H1 (cell line): ENCODE data around the gene SQOR. TPM values are rescaled to one million over a fixed set of nuclear protein-coding genes. Genes with fewer than 3 reads are reported as not detected.

Experiments
- BRCA1 ChIP-seq: IDR thresholded peaks from 2 replicates; pipeline ENCODE4 v1.6.1; 2012; ENCODE audit warnings: low read depth, low read length, improper control_type of control experiment
- polyA plus RNA-seq, 7 experiments: library from polyadenylated mRNA; depleted of rRNA in 3 of 7; stranded (reverse) in 5 of 7; unstranded in 2 of 7; fragments of >200 nt in 5 of 7; fragments of 200-250 nt in 2 of 7; gene quantifications; 1 replicate in 5 of 7; 2 replicates in 1 of 7; 4 replicates in 1 of 7; pipeline versions ENCODE4 v1.2.1 to v1.2.3, GENCODE V29; 2011 to 2013; ENCODE audit warnings: missing spikeins in 2 of 7, mixed read lengths in 2 of 7
- small RNA-seq: library from polyadenylated mRNA; stranded (forward); fragments of <200 nt; extraction: miRNeasy Mini kit (QIAGEN cat#:217004); gene quantifications from one replicate; pipeline ENCODE3, GENCODE V24; 2013; ENCODE audit not compliant: insufficient read depth
- total RNA-seq: library from RNA; stranded (reverse); fragmentation: NEBNext Ultra II Directional; extraction: Animal tissue kit (Norgen Biotek cat#: 25700); gene quantifications from 2 replicates; pipeline ENCODE4 v1.2.1, GENCODE V29; 2021

SQOR gene
- total and polyA plus RNA-seq, 2 of the 8 experiments (the other 6 are each of a cell fraction or from before 2014, with no cell fraction given) = 0.20 to 0.22 TPM

GRCh38 chr15:45734260-45734711 is 99.5 kb downstream of the SQOR start (continued):
- TF ChIP-seq BRCA1 = no peak

Small RNA genes lying within 50 kb of the gene (small RNA-seq; reads per million reads assigned to genes)
- gene RF00019 = not detected

Other genes starting within 250 kb of the SQOR start
- gene SLC30A4, start 112.3 kb upstream of the SQOR start, total RNA-seq = 0.07 TPM in 1 of 2 replicates, not detected in the other
- under 0.01 TPM in 1 of 2 replicates, not detected in the other for gene SLC30A4, start 112.3 kb upstream of the SQOR start, polyA plus RNA-seq (2011; rRNA removed)
- gene BLOC1S6, start 47.6 kb upstream of the SQOR start, total RNA-seq = 28.7 and 28.8 TPM in 2 replicates
- 3.7 and 4.5 TPM in 2 replicates for gene BLOC1S6, start 47.6 kb upstream of the SQOR start, polyA plus RNA-seq (2011; rRNA removed)